K562 (cell line): ENCODE measurements around the gene AKAP6. TPM values are rescaled to one million over a fixed set of nuclear protein-coding genes. Genes with fewer than 3 reads are reported as not detected.

Source experiments
- ATAC-seq: fragments of 200-7000 bp; cut with Tn5 transposase; 3 replicates; pipeline ENCODE4 v1.9.1; 2020; ENCODE audit warnings: moderate library complexity
- BruUV-seq: library from RNA; stranded (reverse); fragments of 400-500 nt; replicated peaks from 2 replicates; lab custom pipeline; 2021; lab: Mats Ljungman, UMichigan
- CTCF ChIA-PET: fragments of 300-600 bp; formaldehyde crosslinking; extraction: SDS; loops from one replicate; lab custom pipeline; 2021; ENCODE audit warnings: low intra/inter-chr PET ratio; lab: Yijun Ruan, JAX
- POLR2A ChIA-PET: fragments of 300-600, 350-650 bp; sonication (Branson Sonifier 250); formaldehyde crosslinking; extraction: SDS; loops from one replicate; lab custom pipeline; 2021; ENCODE audit warnings: antibody characterized with exemption, inconsistent platforms; lab: Yijun Ruan, JAX
- DNase-seq, 4 experiments: peaks; one replicate each; pipeline versions ENCODE4 v3.0.0 to v3.0.0-alpha.2; 2011 to 2018; ENCODE audit warnings: low spot score in 3 of 4, mixed read lengths in 3 of 4; ENCODE audit errors: extremely low read depth in 1 of 4
- FAIRE-seq: peaks from 2 replicates; lab custom pipeline; 2011; peaks lifted over from hg19 to GRCh38; lab: Jason Lieb, UNC
- H2AFZ ChIP-seq: 2 replicates; pipeline ENCODE4 v1.6.0; 2011; ENCODE audit warnings: low read depth, low read length, control low read depth, inconsistent platforms
- H3K27ac ChIP-seq: fragments of 200-600 bp; 3 replicates; pipeline ENCODE4 v1.8.0; 2011; ENCODE audit warnings: low read depth, mild to moderate bottlenecking, control low read depth, inconsistent platforms, low read length, moderate library complexity, mixed read lengths; ENCODE audit errors: extremely low read depth
- H3K27me3 ChIP-seq, 2 experiments: fragments of 300-600 bp in 1 of 2; 2 replicates in 1 of 2; 3 replicates in 1 of 2; pipeline versions ENCODE4 v1.6.0 to v1.8.0; 2011; ENCODE audit warnings: inconsistent platforms in 2 of 2, low read length in 2 of 2, mild to moderate bottlenecking in 1 of 2, mixed read lengths in 1 of 2, moderate library complexity in 1 of 2; ENCODE audit not compliant: control insufficient read depth in 2 of 2, insufficient read depth in 2 of 2
- H3K36me3 ChIP-seq: fragments of 300-600 bp; 3 replicates; pipeline ENCODE4 v1.8.0; 2011; ENCODE audit warnings: mild to moderate bottlenecking, low read length, inconsistent platforms; ENCODE audit not compliant: control insufficient read depth, insufficient read depth
- H3K4me1 ChIP-seq, 2 experiments: fragments of 200-600 bp in 1 of 2; replicated peaks in 1 of 2; 2 replicates in 1 of 2; 3 replicates in 1 of 2; pipeline versions ENCODE4 v1.5.1 to v1.8.0; 2011; ENCODE audit warnings: inconsistent platforms in 2 of 2, low read length in 2 of 2, mild to moderate bottlenecking in 1 of 2, mixed read lengths in 1 of 2, moderate library complexity in 1 of 2; ENCODE audit not compliant: control insufficient read depth in 2 of 2, insufficient read depth in 2 of 2
- H3K4me2 ChIP-seq: 2 replicates; pipeline ENCODE4 v1.6.1; 2011; ENCODE audit warnings: low read length, control low read depth, inconsistent platforms, mixed read lengths; ENCODE audit not compliant: insufficient read depth
- H3K4me3 ChIP-seq: fragments of 200-600 bp; sonication (generic), shearing (Covaris generic); 2 replicates; pipeline ENCODE4 v1.5.1; 2016; ENCODE audit warnings: control low read depth, inconsistent platforms
- H3K79me2 ChIP-seq: fragments of 200-600 bp; 3 replicates; pipeline ENCODE4 v1.8.0; 2011; ENCODE audit warnings: low read length, inconsistent platforms; ENCODE audit not compliant: control insufficient read depth, insufficient read depth
- H3K9ac ChIP-seq, 2 experiments: 2 replicates each; pipeline versions ENCODE4 v1.6.0 to v1.6.1; 2011; ENCODE audit warnings: low read depth in 2 of 2, low read length in 2 of 2, control low read depth in 1 of 2, inconsistent platforms in 1 of 2, mild to moderate bottlenecking in 1 of 2, mixed read lengths in 1 of 2; ENCODE audit not compliant: insufficient read depth in 1 of 2
- H3K9me1 ChIP-seq: one replicate; pipeline ENCODE4 v1.6.0; 2011; ENCODE audit warnings: inconsistent platforms, mild to moderate bottlenecking, low read length, moderate library complexity; ENCODE audit not compliant: control insufficient read depth, insufficient read depth
- H3K9me3 ChIP-seq: replicated peaks from 2 replicates; pipeline ENCODE4 v1.5.1; 2011; ENCODE audit warnings: low read depth, low read length, inconsistent platforms; ENCODE audit not compliant: control insufficient read depth, insufficient read depth
- H4K20me1 ChIP-seq: replicated peaks from 2 replicates; pipeline ENCODE4 v1.6.1; 2011; ENCODE audit warnings: low read length, inconsistent platforms, mixed read lengths; ENCODE audit not compliant: control insufficient read depth, insufficient read depth
- ARID4B ChIP-seq: sonication (generic); formaldehyde crosslinking; IDR thresholded peaks from 2 replicates; pipeline ENCODE4 v1.8.0; 2022; ENCODE audit warnings: mild to moderate bottlenecking, missing genetic modification reagents
- DDX20 ChIP-seq: fragments of 450-650 bp; IDR thresholded peaks from 2 replicates; pipeline ENCODE4 v1.6.1; 2016; ENCODE audit warnings: missing genetic modification characterization, low read depth, mild to moderate bottlenecking, missing compliant biosample characterization, moderate library complexity
- FOXP1 ChIP-seq: sonication (generic); formaldehyde crosslinking; IDR thresholded peaks from 2 replicates; pipeline ENCODE4 v1.8.0; 2022; ENCODE audit warnings: mild to moderate bottlenecking, missing genetic modification reagents
- HOXB6 ChIP-seq: fragments of 250-450 bp; sonication (Bioruptor Pico); IDR thresholded peaks from 2 replicates; pipeline ENCODE4 v1.5.1; 2022; ENCODE audit warnings: mild to moderate bottlenecking, borderline replicate concordance
- KAT7 ChIP-seq: sonication (generic); formaldehyde crosslinking; IDR thresholded peaks from 2 replicates; pipeline ENCODE4 v1.8.0; 2022; ENCODE audit warnings: missing genetic modification reagents, mild to moderate bottlenecking, borderline replicate concordance
- MEF2A ChIP-seq: IDR thresholded peaks from 2 replicates; pipeline ENCODE4 v1.6.1; 2011; ENCODE audit warnings: low read depth, mild to moderate bottlenecking, low read length, moderate library complexity; ENCODE audit not compliant: control insufficient read depth
- ZBTB49 ChIP-seq: sonication (generic); formaldehyde crosslinking; IDR thresholded peaks from 2 replicates; pipeline ENCODE4 v1.8.0; 2022; ENCODE audit warnings: missing genetic modification reagents, mild to moderate bottlenecking, borderline replicate concordance
- ZBTB8A ChIP-seq: fragments of 450-650 bp; IDR thresholded peaks from 2 replicates; pipeline ENCODE4 v1.6.1; 2018; ENCODE audit warnings: mild to moderate bottlenecking, moderate library complexity; ENCODE audit not compliant: partially characterized antibody
- ZNF253 ChIP-seq: fragments of 250-450 bp; sonication (Bioruptor Pico); conservative IDR thresholded peaks from 2 replicates; pipeline ENCODE4 v1.6.1; 2021; ENCODE audit warnings: mild to moderate bottlenecking
- ZNF280B ChIP-seq: fragments of 250-450 bp; sonication (Bioruptor Pico); IDR thresholded peaks from 2 replicates; pipeline ENCODE4 v1.5.1; 2021; ENCODE audit warnings: mild to moderate bottlenecking
- ZNF436 ChIP-seq: fragments of 250-450, 450-650 bp; sonication (Bioruptor Pico); formaldehyde crosslinking; IDR thresholded peaks from 2 replicates; pipeline ENCODE4 v1.7.0; 2020; ENCODE audit warnings: mild to moderate bottlenecking
- WGBS: fragments of 100-300 bp; shearing (Covaris generic); methylation state at CpG from one replicate; pipeline ENCODE4 v1.1.6; 2016; ENCODE audit warnings: low coverage, mixed read lengths; ENCODE audit not compliant: insufficient coverage; ENCODE audit errors: missing lambda C conversion rate; 5-methylcytosine and 5-hydroxymethylcytosine counted together
- in situ Hi-C: fragments of 300-500 bp; cut with MboI; formaldehyde crosslinking; loops from 4 replicates; pipeline ENCODE4 v1.15.0; 2018; ENCODE audit warnings: inconsistent platforms, mixed read lengths
- intact Hi-C: fragments of 100-400 bp; cut with micrococcal nuclease; formaldehyde crosslinking; loops from 2 replicates; pipeline ENCODE4 v1.14.2; 2022
- polyA plus RNA-seq, 8 experiments: library from polyadenylated mRNA; depleted of rRNA in 4 of 8; stranded (reverse) in 5 of 8; unstranded in 3 of 8; fragments of >200 nt; fragmentation: Nextera tagmentation in 2 of 8; fragmentation: Illumina TruSeq in 1 of 8; extraction: Ambion mirVana in 2 of 8; extraction: Trizol in 1 of 8; gene quantifications; 2 replicates each; pipeline versions ENCODE4 v1.2.1 to v1.2.3, GENCODE V29; 2011 to 2014; ENCODE audit warnings: inconsistent platforms in 1 of 8, missing spikeins in 1 of 8
- total RNA-seq, 7 experiments: library from RNA; depleted of rRNA in 6 of 7; stranded (reverse); fragments of >200 nt in 6 of 7; fragmentation: Illumina TruSeq in 2 of 7; extraction: Trizol in 2 of 7; gene quantifications; 2 replicates each; pipeline versions ENCODE4 v1.2.1 to v1.2.3, GENCODE V29; 2011 to 2021; ENCODE audit warnings: low replicate concordance in 1 of 7

AKAP6 gene
- total and polyA plus RNA-seq, 9 of the 15 experiments (the other 6 are each of a cell fraction or from before 2014, with no cell fraction given): 0.03 to 1.7 (median 0.48) TPM

GRCh38 chr14:32629236-32629635 lies 300.1 kb downstream of the AKAP6 start:
- no TSS peak for BruUV-seq
- FAIRE-seq: no peak

More at GRCh38 chr14:32629236-32629635, 300.1 kb downstream of the AKAP6 start:
- intact Hi-C loops (no loop called here), in situ Hi-C loops (no loop called here)
- TF ChIP-seq ZBTB49 (CRISPR knock-in tag): no peak
- TF ChIP-seq ARID4B (CRISPR knock-in tag): no peak
- no peak for TF ChIP-seq KAT7
- no peak for TF ChIP-seq FOXP1
- TF ChIP-seq ZNF436 (CRISPR knock-in tag): no peak
- TF ChIP-seq ZBTB8A: no peak
- no peak for TF ChIP-seq MEF2A
- no peak for TF ChIP-seq HOXB6 (CRISPR knock-in tag)
- no peak for TF ChIP-seq DDX20 (tag)
- TF ChIP-seq ZNF253 (CRISPR knock-in tag): no peak
- no peak for TF ChIP-seq ZNF280B (CRISPR knock-in tag)
- ATAC-seq (no peak), DNase-seq (no peak)
- Histone ChIP-seq H3K27me3 (no peaks in the 10 kb centered on the region), H3K9me3 (no peaks in the 10 kb centered on the region), H3K4me1 (no peaks in the 10 kb centered on the region), H3K79me2 (no peaks in the 10 kb centered on the region), H3K27ac (no peak overlapping the region), H3K4me3 (no peak overlapping the region), H3K9ac (no peak overlapping the region), H4K20me1 (no peaks in the 10 kb centered on the region), H3K9me1 (no peaks in the 10 kb centered on the region), H2AFZ (no peak overlapping the region), H3K4me2 (no peak overlapping the region), H3K36me3 (no peaks in the 10 kb centered on the region)
- WGBS: 0% methylated on average over 2 of the region's 3 CpGs
- ChIA-PET POLR2A (no interaction called here), CTCF (no interaction called here)
